Prostate gland (tissue), 2 donors: ENCODE data around the gene TCF20. TPM values are rescaled to one million over a fixed set of nuclear protein-coding genes. Genes with fewer than 3 reads are reported as not detected.

Experiments
- DNase-seq: peaks from one replicate; pipeline ENCODE4 v3.0.0-alpha.2; 2019; ENCODE audit warnings: low spot score
- H3K27ac ChIP-seq, 2 donors: fragments of 200-600 bp; sonication (generic); 2 replicates each; pipeline ENCODE4 v1.5.1; 2017 to 2019
- H3K27me3 ChIP-seq: fragments of 200-600 bp; sonication (generic); replicated peaks from 2 replicates; pipeline ENCODE4 v1.5.1; 2019; ENCODE audit not compliant: insufficient read depth
- H3K36me3 ChIP-seq, 2 donors: fragments of 200-600 bp; sonication (generic); 1 replicate in 1 of 2; 2 replicates in 1 of 2; pipeline versions ENCODE4 v1.5.1 to v1.8.1; 2017 to 2019
- H3K4me1 ChIP-seq: fragments of 200-600 bp; sonication (generic); replicated peaks from 2 replicates; pipeline ENCODE4 v1.5.1; 2019
- H3K4me3 ChIP-seq, 2 donors: fragments of 200-600 bp; sonication (generic); 2 replicates each; pipeline ENCODE4 v1.5.1; 2017 to 2019
- H3K9me3 ChIP-seq: fragments of 200-600 bp; sonication (generic); 2 replicates; pipeline ENCODE4 v1.5.1; 2017
- CTCF ChIP-seq, 4 experiments: fragments of 200-600 bp in 2 of 4; fragments of 450-650 bp in 2 of 4; sonication (generic) in 2 of 4; IDR thresholded peaks; 1 replicate in 3 of 4; 2 replicates in 1 of 4; pipeline ENCODE4 v1.5.1; 2016 to 2019; ENCODE audit warnings: antibody characterized with exemption in 4 of 4, mild to moderate bottlenecking in 2 of 4, moderate library complexity in 2 of 4
- POLR2A ChIP-seq: fragments of 450-650 bp; IDR thresholded peaks from one replicate; pipeline ENCODE4 v1.6.1; 2016; ENCODE audit warnings: antibody characterized with exemption, mild to moderate bottlenecking
- POLR2AphosphoS5 ChIP-seq: sonication (generic); formaldehyde crosslinking; IDR thresholded peaks from one replicate; pipeline ENCODE4 v1.6.1; 2017; ENCODE audit warnings: antibody characterized with exemption
- WGBS: methylation state at CpG from one replicate; pipeline ENCODE4 v1.1.5; 2018; 5-methylcytosine and 5-hydroxymethylcytosine counted together
- intact Hi-C: fragments of 100-400 bp; cut with DNase I; formaldehyde crosslinking; loops from one replicate; pipeline ENCODE4 v1.14.2; 2022
- total RNA-seq, 2 donors: library from RNA; depleted of rRNA; stranded (reverse); fragments of >200 nt; gene quantifications; one replicate each; pipeline ENCODE4 v1.1.0, GENCODE V29; 2016

Gene TCF20
- total RNA-seq, 2 donors from 2014 or later: 43.9 to 47.3 TPM

- H3K27me3 ChIP-seq: no peaks in the 10 kb centered on the region
- no peaks in the 10 kb centered on the region for H3K9me3 ChIP-seq
- TF ChIP-seq CTCF (IDR thresholded peaks at IDR 0.05) (no peak), POLR2AphosphoS5 (no peak), POLR2A (no peak)
- no peak for DNase-seq
- H3K4me3 ChIP-seq: no peak overlapping the region
- H3K36me3 ChIP-seq: no peaks in the 10 kb centered on the region
- intact Hi-C loops: no loop called here
- peaks cover 8% of the 10 kb centered on the region for H3K4me1 ChIP-seq
- H3K27ac ChIP-seq: no peak overlapping the region
Observed at GRCh38 chr22:42315392-42315756, 44.9 kb upstream of the TCF20 start.

- Histone ChIP-seq H3K27ac (no peak overlapping the region), H3K4me1 (peaks cover 8% of the 10 kb centered on the region), H3K36me3 (no peaks in the 10 kb centered on the region), H3K4me3 (no peak overlapping the region), H3K27me3 (no peaks in the 10 kb centered on the region), H3K9me3 (no peaks in the 10 kb centered on the region)
- TF ChIP-seq POLR2A: no peak
- no peak for TF ChIP-seq POLR2AphosphoS5
- no peak for TF ChIP-seq CTCF (IDR thresholded peaks at IDR 0.05)
- WGBS: 36% methylated on average over 5 of the region's 5 CpGs
- intact Hi-C loops: no loop called here
- no peak for DNase-seq
Observed at GRCh38 chr22:42314709-42315391, 44.4 kb upstream of the TCF20 start.

- peaks cover 8% of the 10 kb centered on the region for H3K4me1 ChIP-seq
- H3K9me3 ChIP-seq: no peaks in the 10 kb centered on the region
- 44% methylated on average over 33 of the region's 33 CpGs for WGBS
- peak; percentile 60 for DNase-seq
- no peak overlapping the region for H3K4me3 ChIP-seq
- TF ChIP-seq POLR2A (no peak), CTCF (IDR thresholded peaks at IDR 0.05) (peak in 2 of 4 experiments; percentile 8 to 40), POLR2AphosphoS5 (peak; percentile 11)
- no peak overlapping the region for H3K27ac ChIP-seq
- intact Hi-C loops: no loop called here
- no peaks in the 10 kb centered on the region for H3K36me3 ChIP-seq
- no peaks in the 10 kb centered on the region for H3K27me3 ChIP-seq
Observed at GRCh38 chr22:42313804-42314581, 43.5 kb upstream of the TCF20 start.

- intact Hi-C loops: no loop called here
- Histone ChIP-seq H3K36me3 (no peaks in the 10 kb centered on the region), H3K4me3 (no peak overlapping the region), H3K4me1 (peaks cover 8% of the 10 kb centered on the region), H3K27me3 (no peaks in the 10 kb centered on the region), H3K27ac (no peak overlapping the region), H3K9me3 (no peaks in the 10 kb centered on the region)
- no peak for TF ChIP-seq CTCF (IDR thresholded peaks at IDR 0.05)
- no peak for TF ChIP-seq POLR2AphosphoS5
- TF ChIP-seq POLR2A: no peak
- no peak for DNase-seq
- 85% methylated on average over 5 of the region's 7 CpGs for WGBS
Observed at GRCh38 chr22:42313204-42313603, 42.8 kb upstream of the TCF20 start.
